ENCODE results near the gene USH1G. TPM values are rescaled to one million over a fixed set of nuclear protein-coding genes. Genes with fewer than 3 reads are reported as not detected.

Gene USH1G
- total RNA-seq, 1 experiment from 2014 or later, result 2.7 TPM

- Histone ChIP-seq H3K79me2 (ENCODE audit: insufficient read depth, low read length) (no peaks in the 10 kb centered on the region), H2AK5ac (ENCODE audit: insufficient read length, low read length) (no peak overlapping the region), H2BK15ac (ENCODE audit: low read depth, low read length) (no peak overlapping the region), H2BK20ac (ENCODE audit: low read depth, low read length, poor library complexity, severe bottlenecking) (no peak overlapping the region), H2BK12ac (ENCODE audit: insufficient read length, low read depth, low read length) (no peak overlapping the region), H3K9me3 (ENCODE audit: control insufficient read depth, low read depth, low read length) (no peaks in the 10 kb centered on the region), H2BK120ac (ENCODE audit: low read depth, low read length, poor library complexity, severe bottlenecking) (no peak overlapping the region), H3K79me1 (ENCODE audit: insufficient read depth, low read depth, low read length, poor library complexity, severe bottlenecking) (no peaks in the 10 kb centered on the region), H3K18ac (ENCODE audit: insufficient read length, low read depth, low read length) (no peak overlapping the region), H3K23ac (ENCODE audit: insufficient read length, low read depth, low read length) (no peak overlapping the region), H4K91ac (ENCODE audit: insufficient read length, low read depth, low read length) (no peak overlapping the region), H3K27me3 (ENCODE audit: insufficient read depth, low read length) (no peaks in the 10 kb centered on the region), H3K9ac (ENCODE audit: extremely low read depth, insufficient read length, low read length) (no peak overlapping the region), H2BK5ac (ENCODE audit: insufficient read length, low read length) (no peak overlapping the region), H3T11ph (ENCODE audit: low read length) (no peak overlapping the region), H3K14ac (ENCODE audit: insufficient read depth, low read length) (no peak overlapping the region), H3K4me1 (ENCODE audit: insufficient read depth, low read length) (0 out of 2 replicates have a peak, but pooled peaks cover 2% of the 10 kb centered on the region), H2AFZ (ENCODE audit: low read length) (no peak overlapping the region), H3K56ac (ENCODE audit: insufficient read length, low read depth, low read length) (no peak overlapping the region), H3K4me2 (ENCODE audit: insufficient read depth, insufficient read length, low read length) (no peak overlapping the region), H4K5ac (ENCODE audit: insufficient read length, low read depth, low read length) (no peak overlapping the region), H3K4ac (ENCODE audit: low read depth, low read length) (no peak overlapping the region), H3K27ac (ENCODE audit: insufficient read length, low read depth, low read length) (no peak overlapping the region), H4K20me1 (ENCODE audit: control insufficient read depth, insufficient read depth, insufficient read length) (no peaks in the 10 kb centered on the region), H4K8ac (replicated peaks; ENCODE audit: insufficient read length, low read depth, low read length) (no peak overlapping the region), H3K23me2 (ENCODE audit: insufficient read length, low read depth, low read length, poor library complexity, severe bottlenecking) (peaks cover 12% of the 10 kb centered on the region)
- TF ChIP-seq CTCF (conservative IDR thresholded peaks at IDR 0.05), result no peak
- Mint-ChIP-seq H3K36me3 (ENCODE audit: insufficient read depth in 1 of 3, low read depth in 3 of 3) (peaks cover 0 to 6% (median 5%) of the 10 kb centered on the region in 3 experiments; a peak in 4 of 7 replicates), H3K9me3 (no peaks in the 10 kb centered on the region), H3K4me3 (no peak overlapping the region), H3K27ac (no peak overlapping the region; a peak in 2 of 7 replicates), H3K27me3 (ENCODE audit: low read depth) (peaks cover 19% of the 10 kb centered on the region), H3K4me1 (peaks cover 30 to 41% of the 10 kb centered on the region in 2 experiments)
- DNase-seq, result no peak
- WGBS (ENCODE audit: extremely low coverage, insufficient read length, low lambda C conversion rate), result no CpG with 5 or more reads among the region's 6 CpGs
These were observed 47.0 kb downstream of the USH1G start for GRCh38 chr17:74875977-74876593.

Measured in H9 (cell line).